SU-DHL-6 (cell line): Measurements from ENCODE around the gene RASAL3.

Experiments used
- H2AFZ ChIP-seq: fragments of 200-600 bp; sonication (generic); 2 replicates; pipeline ENCODE4 v1.6.1; 2014; ENCODE audit warnings: low read depth, mild to moderate bottlenecking, moderate library complexity, mixed read lengths, antibody characterized with exemption, low read length; ENCODE audit not compliant: severe bottlenecking
- H3F3A ChIP-seq: fragments of 200-600 bp; shearing (Covaris generic); 2 replicates; pipeline ENCODE4 v1.6.0; 2016; ENCODE audit warnings: antibody characterized with exemption, mild to moderate bottlenecking; ENCODE audit not compliant: insufficient read depth
- H3K27ac ChIP-seq: fragments of 200-600 bp; sonication (generic); 2 replicates; pipeline ENCODE4 v1.5.1; 2016; ENCODE audit warnings: low read depth, mild to moderate bottlenecking, low read length, moderate library complexity, mixed read lengths
- H3K27me3 ChIP-seq: fragments of 200-600 bp; sonication (generic), shearing (Covaris generic); 2 replicates; pipeline ENCODE4 v1.6.0; 2014; ENCODE audit warnings: mild to moderate bottlenecking, low read length
- H3K36me3 ChIP-seq: fragments of 200-600 bp; sonication (generic); 2 replicates; pipeline ENCODE4 v1.6.1; 2014; ENCODE audit warnings: mild to moderate bottlenecking, low read length, mixed read lengths
- H3K4me2 ChIP-seq: fragments of 300-600, 200-600 bp; shearing (Covaris generic), sonication (generic); 2 replicates; pipeline ENCODE4 v1.6.0; 2014; ENCODE audit warnings: low read length, low read depth, mild to moderate bottlenecking; ENCODE audit not compliant: poor library complexity, severe bottlenecking
- H3K4me3 ChIP-seq: fragments of 200-600 bp; sonication (generic); 2 replicates; pipeline ENCODE4 v1.5.1; 2014; ENCODE audit warnings: antibody characterized with exemption, low read length, mild to moderate bottlenecking, mixed read lengths; ENCODE audit not compliant: insufficient read depth, poor library complexity, severe bottlenecking
- H3K79me2 ChIP-seq: fragments of 200-600 bp; sonication (generic); 2 replicates; pipeline ENCODE4 v1.6.1; 2014; ENCODE audit warnings: mild to moderate bottlenecking, low read length, moderate library complexity; ENCODE audit not compliant: insufficient read depth
- H3K9ac ChIP-seq: fragments of 200-600 bp; sonication (generic); 2 replicates; pipeline ENCODE4 v1.7.0; 2014; ENCODE audit warnings: mild to moderate bottlenecking, low read length
- H3K9me2 ChIP-seq: fragments of 200-600 bp; sonication (generic); replicated peaks from 2 replicates; pipeline ENCODE4 v1.6.1; 2014; ENCODE audit warnings: low read length; ENCODE audit not compliant: insufficient read depth
- H3K9me3 ChIP-seq: fragments of 200-600 bp; sonication (generic); 2 replicates; pipeline ENCODE4 v1.6.1; 2014; ENCODE audit warnings: low read length, mixed read lengths; ENCODE audit not compliant: insufficient read depth
- H4K20me1 ChIP-seq: fragments of 200-600 bp; sonication (generic); 2 replicates; pipeline ENCODE4 v1.6.1; 2014; ENCODE audit warnings: low read depth, mild to moderate bottlenecking, antibody characterized with exemption, low read length, moderate library complexity, mixed read lengths
- CTCF ChIP-seq: fragments of 200-600 bp; sonication (generic); IDR thresholded peaks from one replicate; pipeline ENCODE4 v1.5.1; 2017; ENCODE audit warnings: antibody characterized with exemption, mild to moderate bottlenecking, low read length, moderate library complexity; ENCODE audit not compliant: insufficient read depth, poor library complexity, severe bottlenecking
- EZH2phosphoT487 ChIP-seq: fragments of 200-600 bp; sonication (generic), shearing (Covaris generic); conservative IDR thresholded peaks from 2 replicates; pipeline ENCODE4 v1.6.1; 2018; ENCODE audit warnings: mild to moderate bottlenecking, antibody characterized with exemption, low read length, moderate library complexity, mixed read lengths

Gene RASAL3

GRCh38 chr19:15404097-15404779 is 60.1 kb downstream of the RASAL3 start:
- no peak overlapping the region for H3K9ac ChIP-seq
- TF ChIP-seq CTCF (no peak), EZH2phosphoT487 (no peak)
- H3K9me3 ChIP-seq, result no peaks in the 10 kb centered on the region
- no peak overlapping the region for H2AFZ ChIP-seq
- no peak overlapping the region for H3K27ac ChIP-seq
- no peak overlapping the region for H3K4me2 ChIP-seq
- no peaks in the 10 kb centered on the region for H3F3A ChIP-seq
- peaks cover 25% of the 10 kb centered on the region; the same call in 1 of the 2 replicates for H4K20me1 ChIP-seq
- H3K36me3 ChIP-seq, result peaks cover 2% of the 10 kb centered on the region; the same call in 1 of the 2 replicates
- H3K9me2 ChIP-seq, result no peaks in the 10 kb centered on the region
- no peak overlapping the region for H3K4me3 ChIP-seq
- no peaks in the 10 kb centered on the region for H3K27me3 ChIP-seq
- H3K79me2 ChIP-seq, result peaks cover 76% of the 10 kb centered on the region

- no peak overlapping the region for H3K4me3 ChIP-seq
- H3K9me2 ChIP-seq, result no peaks in the 10 kb centered on the region
- H3K27ac ChIP-seq, result no peak overlapping the region
- no peak overlapping the region for H3K4me2 ChIP-seq
- H3K9ac ChIP-seq, result no peak overlapping the region
- TF ChIP-seq CTCF, result no peak
- TF ChIP-seq EZH2phosphoT487, result no peak
- no peak overlapping the region for H2AFZ ChIP-seq
- H3K79me2 ChIP-seq, result peaks cover 65% of the 10 kb centered on the region
- H3K27me3 ChIP-seq, result no peaks in the 10 kb centered on the region
- H4K20me1 ChIP-seq, result peaks cover 25% of the 10 kb centered on the region; the same call in 1 of the 2 replicates
- H3F3A ChIP-seq, result no peaks in the 10 kb centered on the region
- H3K9me3 ChIP-seq, result no peaks in the 10 kb centered on the region
- H3K36me3 ChIP-seq, result peaks cover 2% of the 10 kb centered on the region; the same call in 1 of the 2 replicates
These were observed 61.2 kb downstream of the RASAL3 start for GRCh38 chr19:15403151-15403531.

GRCh38 chr19:15402411-15403150 is 61.8 kb downstream of the RASAL3 start:
- no peak overlapping the region for H3K4me2 ChIP-seq
- no peak for TF ChIP-seq CTCF
- no peak for TF ChIP-seq EZH2phosphoT487
- no peak overlapping the region for H3K9ac ChIP-seq
- H3K36me3 ChIP-seq, result peaks cover 2% of the 10 kb centered on the region; the same call in 1 of the 2 replicates
- no peaks in the 10 kb centered on the region for H3F3A ChIP-seq
- peaks cover 59% of the 10 kb centered on the region for H3K79me2 ChIP-seq
- H3K27ac ChIP-seq, result no peak overlapping the region
- no peak overlapping the region for H2AFZ ChIP-seq
- H3K9me3 ChIP-seq, result no peaks in the 10 kb centered on the region
- no peaks in the 10 kb centered on the region for H3K27me3 ChIP-seq
- no peak overlapping the region for H3K4me3 ChIP-seq
- H3K9me2 ChIP-seq, result no peaks in the 10 kb centered on the region
- peaks cover 24% of the 10 kb centered on the region; the same call in 1 of the 2 replicates for H4K20me1 ChIP-seq
